Activated T-cell treated with anti-CD3 and anti-CD28 coated beads for 1 hour (primary cell): ENCODE measurements around the gene ATP8A2.

Experiments used
- DNase-seq: peaks from one replicate; pipeline ENCODE4 v3.0.0-alpha.2; 2020; ENCODE audit warnings: low read depth

ATP8A2 gene

GRCh38 chr13:25686831-25687470 lies 315.2 kb downstream of the ATP8A2 start:
- DNase-seq, result no peak

- no peak for DNase-seq
Measured at GRCh38 chr13:25687471-25688225, 315.9 kb downstream of the ATP8A2 start.

- DNase-seq, result no peak
Measured at GRCh38 chr13:25688536-25688935, 316.8 kb downstream of the ATP8A2 start.

GRCh38 chr13:25689539-25689938 lies 317.8 kb downstream of the ATP8A2 start:
- DNase-seq, result no peak

- no peak for DNase-seq
Measured at GRCh38 chr13:25690582-25690981, 318.8 kb downstream of the ATP8A2 start.

- no peak for DNase-seq
Measured at GRCh38 chr13:25691654-25692053, 319.9 kb downstream of the ATP8A2 start.

- DNase-seq, result no peak
Measured at GRCh38 chr13:25692099-25692498, 320.3 kb downstream of the ATP8A2 start.

GRCh38 chr13:25699056-25699455 lies 327.3 kb downstream of the ATP8A2 start:
- DNase-seq, result no peak

- no peak for DNase-seq
Measured at GRCh38 chr13:25699600-25699999, 327.8 kb downstream of the ATP8A2 start.

- no peak for DNase-seq
Measured at GRCh38 chr13:25701304-25701703, 329.5 kb downstream of the ATP8A2 start.

- DNase-seq, result no peak
Measured at GRCh38 chr13:25702386-25702785, 330.6 kb downstream of the ATP8A2 start.

- DNase-seq, result no peak
Measured at GRCh38 chr13:25707726-25708125, 336.0 kb downstream of the ATP8A2 start.

GRCh38 chr13:25708268-25708667 lies 336.5 kb downstream of the ATP8A2 start:
- DNase-seq, result no peak

- DNase-seq, result no peak
Measured at GRCh38 chr13:25709088-25709487, 337.3 kb downstream of the ATP8A2 start.

GRCh38 chr13:25715760-25716159 lies 344.0 kb downstream of the ATP8A2 start:
- DNase-seq, result no peak

- DNase-seq, result no peak
Measured at GRCh38 chr13:25717666-25718197, 346.0 kb downstream of the ATP8A2 start.

- DNase-seq, result no peak
Measured at GRCh38 chr13:25719666-25720065, 347.9 kb downstream of the ATP8A2 start.

GRCh38 chr13:25722893-25723292 lies 351.1 kb downstream of the ATP8A2 start:
- DNase-seq, result no peak

- DNase-seq, result no peak
Measured at GRCh38 chr13:25725104-25725503, 353.3 kb downstream of the ATP8A2 start.

- no peak for DNase-seq
Measured at GRCh38 chr13:25727250-25727649, 355.5 kb downstream of the ATP8A2 start.

- no peak for DNase-seq
Measured at GRCh38 chr13:25727810-25728209, 356.0 kb downstream of the ATP8A2 start.

GRCh38 chr13:25729201-25729600 lies 357.4 kb downstream of the ATP8A2 start:
- no peak for DNase-seq

GRCh38 chr13:25731037-25731436 lies 359.3 kb downstream of the ATP8A2 start:
- no peak for DNase-seq

- no peak for DNase-seq
Measured at GRCh38 chr13:25731536-25731935, 359.8 kb downstream of the ATP8A2 start.
